ENCODE measurements around the gene GLIS1.
"Not testable (repeated sequence)": the region's sequence is repeated elsewhere in the genome, so short reads cannot be mapped to it uniquely, and the experiment has no call there.

The GLIS1 gene

DNA sequence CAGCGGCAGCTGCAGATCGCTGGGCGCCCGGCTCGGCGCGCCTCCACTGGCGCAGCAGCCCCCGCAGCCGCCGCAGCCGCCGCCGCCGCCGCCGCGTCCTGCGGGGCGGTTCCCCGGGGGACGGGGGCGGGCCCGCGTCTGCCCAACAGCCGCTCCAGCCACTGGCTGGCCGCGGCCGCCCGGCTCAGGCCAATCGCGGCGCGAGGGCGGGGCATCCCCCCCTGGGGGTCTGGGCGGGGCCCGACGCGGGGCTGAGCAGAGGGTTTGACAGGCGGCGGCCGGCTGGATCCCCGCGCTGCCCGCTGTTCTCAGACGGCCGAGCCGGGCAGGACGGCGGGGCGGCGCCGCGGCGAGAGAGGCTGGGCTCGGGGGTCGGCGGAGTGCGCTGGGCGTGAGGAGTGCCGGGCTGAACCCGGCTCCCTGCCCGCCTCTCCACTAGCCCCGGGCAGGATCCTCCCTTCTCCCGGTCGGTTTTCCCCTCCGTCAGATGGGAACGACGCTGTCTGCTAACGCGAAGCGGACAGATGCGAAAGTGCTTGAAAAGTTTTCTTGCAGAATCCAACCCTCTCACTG lies at the start of gene GLIS1:
Gene GLIS1, minus strand, starts transcription at position 56 of the 573 bp plus-strand sequence. CDS start 1,100 bp downstream, outside the sequence.
- DNase-seq = peak; percentile 78

- DNase-seq = no peak
These were observed 48.7 kb upstream of the GLIS1 start for GRCh38 chr1:53787655-53788054.

DNA sequence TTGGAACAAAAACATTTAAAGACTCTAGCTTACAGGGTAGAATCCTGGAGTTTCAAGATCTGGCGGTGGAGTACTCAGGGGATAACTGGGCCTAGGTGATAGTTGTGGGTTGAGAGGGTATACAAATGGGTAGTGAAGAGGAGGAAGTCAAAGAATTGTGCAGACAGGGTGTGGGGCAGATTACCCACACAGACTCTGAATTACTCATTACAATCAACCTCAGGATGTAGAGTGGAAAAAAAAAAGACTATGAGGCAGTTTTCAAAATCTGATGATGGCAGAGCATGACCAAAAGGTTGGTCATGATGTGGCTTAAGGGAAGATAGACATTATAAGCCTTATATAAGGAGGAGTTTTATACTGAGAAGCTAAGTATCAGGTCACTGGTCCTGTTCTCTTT lies 44.1 kb upstream of the GLIS1 start:
- no peak for DNase-seq

GRCh38 chr1:53781654-53782053 lies 42.7 kb upstream of the GLIS1 start:
- no peak for DNase-seq

DNA sequence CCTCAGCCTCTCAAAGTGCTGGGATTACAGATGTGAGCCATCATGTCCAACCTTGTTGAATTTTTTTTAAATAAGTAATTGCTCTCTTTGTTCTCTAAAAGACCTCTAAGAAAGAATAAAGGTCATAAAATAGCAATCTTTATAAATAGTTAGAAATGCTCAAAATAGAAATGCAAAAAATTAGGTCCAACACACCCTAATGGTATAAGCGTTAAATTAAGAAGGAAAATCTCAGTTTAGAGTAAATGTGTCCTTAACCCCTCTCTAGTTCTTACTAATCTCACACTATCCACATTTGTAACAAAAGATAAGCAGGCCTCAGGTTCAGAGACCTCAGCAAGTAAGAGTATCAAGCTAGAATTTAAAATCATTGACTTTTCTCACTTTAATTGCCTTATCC lies 38.3 kb upstream of the GLIS1 start:
- no peak for DNase-seq

- DNase-seq = no peak
These were observed 32.7 kb upstream of the GLIS1 start for GRCh38 chr1:53771648-53772047.

DNA sequence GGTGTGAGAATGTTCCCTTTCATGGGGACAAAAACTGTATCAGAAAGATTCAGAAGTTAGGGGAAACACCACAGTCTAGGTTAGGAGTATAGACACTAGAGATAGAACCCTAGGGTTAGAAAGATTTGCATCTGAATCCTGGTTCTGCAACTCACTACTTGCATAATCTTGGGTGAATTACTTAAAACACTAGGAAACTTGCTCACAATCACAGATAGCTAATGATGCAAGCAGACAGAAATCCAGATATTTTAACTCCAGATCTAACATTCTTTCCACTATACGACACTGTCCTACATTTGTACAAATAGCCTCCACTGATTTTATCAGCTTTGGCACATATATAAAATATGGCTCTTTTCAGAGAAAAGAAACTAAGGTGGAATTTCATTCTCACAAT lies 30.8 kb upstream of the GLIS1 start:
- DNase-seq = no peak

DNA sequence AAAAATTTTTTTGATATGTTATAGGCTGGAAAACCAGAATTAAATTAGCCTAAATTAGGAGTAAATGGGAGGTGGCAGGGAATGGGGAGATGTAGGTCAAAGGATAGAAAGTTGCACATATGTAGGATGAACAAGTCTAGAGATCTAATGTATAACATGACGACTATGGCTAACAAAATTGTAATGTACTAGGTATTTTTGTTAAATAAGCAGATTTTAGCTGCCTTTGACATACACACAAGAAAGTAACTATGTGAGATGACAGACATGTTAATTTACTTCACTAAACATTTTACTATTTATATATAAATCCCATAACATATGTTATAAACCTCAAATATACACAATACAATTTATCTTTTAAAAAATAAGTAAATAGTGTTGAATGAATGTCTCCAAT lies 30.2 kb upstream of the GLIS1 start:
- DNase-seq = no peak

GRCh38 chr1:53766831-53767405 lies 28.0 kb upstream of the GLIS1 start:
- no peak for DNase-seq

DNA sequence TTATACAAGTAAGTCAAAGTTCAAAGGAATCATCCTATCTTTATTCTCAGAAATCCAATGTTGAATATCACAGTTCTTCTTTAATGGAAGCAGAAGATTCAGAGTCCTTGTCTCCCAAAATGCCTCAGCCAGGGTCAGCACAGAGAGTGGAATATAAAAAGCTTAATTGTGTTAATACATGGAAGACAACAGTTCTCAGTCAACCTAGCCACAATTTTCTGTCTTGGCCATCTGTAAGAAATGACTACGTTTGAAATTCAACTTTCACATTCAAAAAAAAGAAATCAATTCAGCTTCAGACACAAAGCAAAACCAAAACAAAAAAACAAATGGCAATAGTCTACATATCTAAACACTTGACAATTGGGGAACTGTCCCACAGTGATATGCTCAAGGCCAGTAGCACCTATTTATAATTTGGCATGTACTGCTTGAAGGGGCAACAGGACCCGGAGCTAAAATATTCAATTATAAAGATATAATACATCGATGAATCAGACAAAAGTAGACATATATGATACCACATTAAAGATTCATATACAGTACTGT lies 27.3 kb upstream of the GLIS1 start:
- no peak for DNase-seq

- no peak for DNase-seq
These were observed 26.7 kb upstream of the GLIS1 start for GRCh38 chr1:53765657-53766056.

GRCh38 chr1:53763911-53764310 lies 24.9 kb upstream of the GLIS1 start:
- DNase-seq = no peak

DNA sequence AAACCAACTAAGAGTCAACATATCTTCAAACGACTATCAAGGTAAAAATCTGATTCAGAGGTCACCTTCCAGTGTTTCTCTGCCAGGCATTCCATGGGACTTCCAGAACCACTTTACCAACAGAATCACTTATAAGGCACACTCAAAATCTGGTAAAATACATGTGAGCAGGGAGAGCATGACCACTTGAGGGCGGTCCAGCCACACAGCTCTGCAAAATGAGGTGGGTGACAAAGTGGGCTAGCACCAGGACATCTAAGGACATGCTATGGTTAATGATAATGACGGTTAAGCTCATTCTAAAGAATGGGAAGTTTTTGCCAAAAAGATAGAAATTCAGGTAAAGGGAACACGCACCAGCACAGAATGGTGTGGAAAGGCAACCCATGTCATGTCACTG lies 24.5 kb upstream of the GLIS1 start:
- no peak for DNase-seq

DNA sequence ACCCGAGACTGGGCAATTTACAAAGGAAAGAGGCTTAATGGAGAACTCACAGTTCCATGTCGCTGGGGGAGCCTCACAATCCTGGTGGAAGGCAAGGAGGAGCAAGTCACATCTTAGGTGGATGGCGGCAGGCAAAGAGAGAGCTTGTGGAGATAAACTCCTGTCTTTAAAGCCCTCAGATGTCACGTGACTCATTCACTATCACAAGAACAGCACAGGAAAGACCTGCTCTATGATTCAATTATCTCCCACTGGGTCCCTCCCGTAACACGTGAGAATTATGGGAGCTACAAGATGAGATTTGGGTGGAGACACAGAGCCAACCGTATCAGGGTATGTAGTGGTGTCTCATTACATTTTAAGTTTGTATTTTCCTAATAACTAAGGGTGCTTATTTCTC lies 21.5 kb upstream of the GLIS1 start:
- DNase-seq = not testable (repeated sequence)

- no peak for DNase-seq
These were observed 16.9 kb upstream of the GLIS1 start for GRCh38 chr1:53755874-53756273.

DNA sequence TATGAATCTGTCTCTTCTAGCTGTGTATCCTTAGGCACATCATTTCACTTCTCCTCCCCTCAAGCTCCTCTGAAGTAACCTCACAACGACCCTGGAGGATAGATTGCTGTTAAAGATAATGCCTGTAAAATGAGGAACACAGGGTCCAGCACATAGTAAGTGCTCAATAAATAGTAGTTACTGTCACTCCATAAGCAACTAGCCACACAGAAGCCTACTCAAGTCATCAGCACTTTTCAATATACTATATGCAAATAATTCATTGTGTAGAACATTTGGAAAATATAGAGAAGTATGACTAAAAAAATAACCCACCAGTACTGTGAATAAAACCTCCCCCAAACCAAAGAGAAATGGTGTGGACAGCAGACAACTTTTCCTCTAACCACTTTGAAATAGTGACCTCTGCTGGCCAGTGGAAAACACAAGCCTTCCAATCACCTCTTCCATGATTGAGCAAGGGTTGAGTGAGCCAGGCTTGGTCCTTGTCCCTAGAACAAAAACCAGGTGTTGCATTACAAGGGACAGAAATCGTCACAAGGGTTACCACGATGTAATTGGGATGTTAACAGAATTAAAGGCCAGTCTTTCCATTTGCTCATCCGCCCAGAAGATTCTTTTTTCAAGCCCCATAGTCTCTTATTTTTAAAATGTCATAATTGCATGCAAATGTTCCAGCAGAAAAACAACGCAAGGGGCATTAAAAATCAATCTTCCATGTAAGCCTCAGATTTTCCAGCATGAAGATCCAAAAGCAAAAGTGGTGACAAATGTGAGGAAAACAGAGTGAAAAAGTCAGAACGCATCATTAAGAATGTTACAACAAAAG lies 15.7 kb upstream of the GLIS1 start:
- DNase-seq = no peak

- no peak for DNase-seq
These were observed 13.3 kb upstream of the GLIS1 start for GRCh38 chr1:53752281-53752680.

- no peak for DNase-seq
These were observed 8.9 kb upstream of the GLIS1 start for GRCh38 chr1:53747841-53748240.

DNA sequence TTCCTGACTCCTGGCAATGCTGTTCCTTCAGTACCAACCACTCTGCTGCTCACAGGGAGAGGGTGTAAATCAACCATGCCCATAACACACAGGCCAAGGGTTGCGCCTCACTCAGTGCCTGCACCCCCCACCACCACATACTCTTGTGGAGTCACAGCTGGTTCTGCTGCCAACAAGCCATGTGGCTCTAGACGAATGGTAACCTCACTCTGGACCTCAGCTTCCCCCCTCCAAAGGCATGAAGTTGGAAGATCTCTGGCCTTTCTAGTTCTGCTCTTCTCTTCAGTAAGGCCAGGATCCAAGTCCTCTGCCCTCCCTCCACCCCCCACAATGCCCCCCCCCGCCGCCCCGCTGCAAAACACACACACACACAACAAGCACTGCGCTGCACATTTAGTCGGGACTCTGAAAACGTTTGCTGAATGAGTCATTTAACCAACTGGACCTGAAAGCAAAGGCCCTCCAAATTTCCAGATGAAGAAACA lies 1.7 kb upstream of the GLIS1 start:
- DNase-seq = no peak

DNA sequence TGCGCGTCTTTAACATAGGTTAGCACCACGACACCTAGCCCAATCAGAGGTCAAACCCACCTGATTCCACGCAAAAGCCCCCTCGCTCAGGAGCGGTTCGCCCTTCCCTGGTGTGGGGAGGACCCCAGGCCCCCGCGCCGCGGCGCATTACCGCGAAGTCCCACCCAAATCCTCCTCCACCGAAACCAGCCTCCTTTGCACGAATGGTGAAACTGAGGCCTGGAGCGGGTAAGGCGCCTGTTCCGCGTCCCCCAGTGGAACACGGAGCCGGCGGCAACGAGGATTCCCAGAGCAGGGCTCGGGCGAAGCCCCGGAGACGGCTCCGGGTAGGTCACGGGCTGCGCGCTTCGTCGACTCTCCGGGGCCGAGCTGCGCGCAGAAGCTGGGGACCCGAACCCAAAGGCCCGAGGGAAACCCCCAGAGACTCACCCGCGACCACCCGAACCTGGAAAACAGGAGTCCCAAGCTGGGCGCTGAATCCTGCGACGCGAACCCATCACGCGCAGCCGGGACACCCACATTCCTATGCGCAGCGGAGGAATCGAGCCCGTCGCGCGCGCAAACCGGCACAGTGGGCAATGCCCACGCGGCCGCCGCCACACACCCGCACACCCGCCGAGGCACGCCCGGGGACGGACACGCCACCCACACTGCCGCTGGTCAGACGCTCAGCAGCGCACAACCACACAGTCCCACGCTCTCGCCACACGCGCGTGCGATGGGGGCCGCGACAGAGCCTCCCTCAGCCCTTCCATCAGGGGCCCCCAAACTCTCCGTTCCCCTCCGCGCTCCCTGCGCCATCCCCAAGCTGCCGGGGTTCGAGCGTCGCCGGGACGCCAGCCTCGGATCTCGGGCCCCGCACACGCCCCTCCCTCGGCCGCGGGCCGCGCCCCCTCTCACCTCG lies 507 bp downstream of the GLIS1 start:
- no peak for DNase-seq

DNA sequence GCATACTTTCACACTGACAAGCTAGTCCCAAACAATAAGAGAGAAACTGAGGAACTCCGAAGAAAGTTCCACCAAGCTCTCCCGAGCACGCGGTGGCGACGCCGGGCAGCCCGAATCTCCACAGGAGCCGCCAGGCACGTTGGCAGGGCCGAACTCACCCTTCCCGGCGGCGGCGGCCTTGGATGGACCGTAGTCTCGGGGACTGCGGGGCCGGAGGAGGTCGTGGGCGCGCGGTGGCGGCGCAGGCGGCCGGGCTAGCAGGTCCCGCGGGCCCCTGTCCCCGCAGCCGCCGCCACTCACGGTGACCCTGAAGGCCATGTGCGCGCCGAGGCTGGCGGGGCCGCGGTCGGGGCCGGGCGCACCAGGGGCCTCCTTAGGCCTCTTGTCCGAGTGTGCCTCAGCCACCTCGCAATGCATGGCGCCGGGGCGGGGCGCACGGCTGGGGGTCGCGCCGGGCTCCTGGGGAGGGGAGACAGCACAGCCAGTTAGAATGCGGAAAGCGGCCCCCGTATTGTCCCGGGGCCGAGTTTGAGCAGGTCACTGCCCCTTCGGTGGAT lies 1.2 kb downstream of the GLIS1 start:
- DNase-seq = no peak

DNA sequence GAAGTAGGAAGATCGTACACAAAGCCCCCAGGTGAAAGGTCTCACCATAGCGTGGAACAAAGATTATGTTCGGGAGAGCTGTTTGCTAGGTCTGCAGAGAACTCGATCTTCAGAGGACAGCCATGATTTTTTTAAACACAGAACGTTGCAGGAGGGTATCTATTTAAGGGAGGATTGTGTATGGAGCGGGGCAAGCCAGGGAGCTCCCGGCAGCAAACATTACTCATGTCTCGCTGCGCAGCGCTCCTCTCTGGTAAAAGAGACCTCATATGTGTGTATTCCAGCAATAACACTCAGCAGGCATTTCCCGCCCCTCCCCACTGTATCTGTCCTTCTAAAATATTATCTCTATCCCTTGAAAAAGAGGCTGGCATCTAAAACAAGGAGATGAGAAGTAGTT lies 2.7 kb downstream of the GLIS1 start:
- DNase-seq = no peak

- DNase-seq = no peak
These were observed 3.3 kb downstream of the GLIS1 start for GRCh38 chr1:53735681-53736080.

Data from activated effector memory CD4-positive, alpha-beta T cell treated with anti-CD3 and anti-CD28 coated beads, Interleukin-2, amount 50 U/mL, for 16 hours (primary cell).